Fibroblast of upper back skin (primary cell): ENCODE measurements around the gene RAB30.
"Not testable (repeated sequence)": the region's sequence is repeated elsewhere in the genome, so short reads cannot be mapped to it uniquely, and the experiment has no call there.

Experiments used
- DNase-seq: peaks from one replicate; pipeline ENCODE4 v3.0.0-alpha.2; 2013

RAB30 gene

GRCh38 chr11:82979824-82980223 is 91.9 kb downstream of the RAB30 start:
- DNase-seq = no peak

GRCh38 chr11:82978422-82979099 is 93.1 kb downstream of the RAB30 start:
- peak; percentile 83 for DNase-seq

- no peak for DNase-seq
Measured at GRCh38 chr11:82976786-82977185, 94.9 kb downstream of the RAB30 start.

- no peak for DNase-seq
Measured at GRCh38 chr11:82975882-82976281, 95.8 kb downstream of the RAB30 start.

GRCh38 chr11:82974851-82975250 is 96.8 kb downstream of the RAB30 start:
- DNase-seq = no peak

- no peak for DNase-seq
Measured at GRCh38 chr11:82974135-82974534, 97.6 kb downstream of the RAB30 start.

- no peak for DNase-seq
Measured at GRCh38 chr11:82972103-82972502, 99.6 kb downstream of the RAB30 start.

GRCh38 chr11:82971519-82971946 is 100.2 kb downstream of the RAB30 start:
- not testable (repeated sequence) for DNase-seq

GRCh38 chr11:82970507-82971083 is 101.1 kb downstream of the RAB30 start:
- DNase-seq = not testable (repeated sequence)

GRCh38 chr11:82969811-82970210 is 101.9 kb downstream of the RAB30 start:
- no peak for DNase-seq

- no peak for DNase-seq
Measured at GRCh38 chr11:82967381-82967780, 104.3 kb downstream of the RAB30 start.

- not testable (repeated sequence) for DNase-seq
Measured at GRCh38 chr11:82962021-82962420, 109.7 kb downstream of the RAB30 start.

- no peak for DNase-seq
Measured at GRCh38 chr11:82960779-82961143, 110.9 kb downstream of the RAB30 start.

- no peak for DNase-seq
Measured at GRCh38 chr11:82959987-82960778, 111.5 kb downstream of the RAB30 start.

- peak; percentile 4 for DNase-seq
Measured at GRCh38 chr11:82955736-82956453, 115.8 kb downstream of the RAB30 start.

- not testable (repeated sequence) for DNase-seq
Measured at GRCh38 chr11:82950502-82950901, 121.2 kb downstream of the RAB30 start.

- DNase-seq = no peak
Measured at GRCh38 chr11:82949352-82949751, 122.3 kb downstream of the RAB30 start.

GRCh38 chr11:82945682-82946081 is 126.0 kb downstream of the RAB30 start:
- DNase-seq = no peak

GRCh38 chr11:82945041-82945440 is 126.7 kb downstream of the RAB30 start:
- DNase-seq = not testable (repeated sequence)

- no peak for DNase-seq
Measured at GRCh38 chr11:82944198-82944597, 127.5 kb downstream of the RAB30 start.

GRCh38 chr11:82943430-82943829 is 128.3 kb downstream of the RAB30 start:
- DNase-seq = not testable (repeated sequence)

- DNase-seq = no peak
Measured at GRCh38 chr11:82942376-82942775, 129.3 kb downstream of the RAB30 start.

GRCh38 chr11:82939456-82939855 is 132.2 kb downstream of the RAB30 start:
- no peak for DNase-seq
